ENCODE data around the gene MYOM1.

GRCh38 chr18:3037423-3037915 is 182.3 kb downstream of the MYOM1 start:
- TF ChIP-seq CTCF (IDR thresholded peaks at IDR 0.05; ENCODE audit: low read depth, low read length) (no peak), EZH2phosphoT487 (IDR thresholded peaks at IDR 0.05; ENCODE audit: low read depth) (no peak)

Measured in OCI-LY3 (cell line).